HepG2 (cell line): Measurements from ENCODE around the gene CACNG4. TPM values are rescaled to one million over a fixed set of nuclear protein-coding genes. Genes with fewer than 3 reads are reported as not detected.
A peak's percentile ranks its signal among the peaks of the same experiment; 100 is the strongest.

Source experiments
- ERF ChIP-seq: IDR thresholded peaks from 2 replicates; pipeline ENCODE4 v1.6.1; 2018; ENCODE audit warnings: missing biosample characterization, missing genetic modification reagents
- GPN1 ChIP-seq: sonication (generic); formaldehyde crosslinking; IDR thresholded peaks from 2 replicates; pipeline ENCODE4 v1.5.1; 2020; ENCODE audit warnings: missing genetic modification reagents, borderline replicate concordance
- HDAC6 ChIP-seq: fragments of 200-600 bp; sonication (generic); IDR thresholded peaks from 2 replicates; pipeline ENCODE4 v1.7.0; 2017; ENCODE audit warnings: mild to moderate bottlenecking, antibody characterized with exemption, low read length, low read depth
- ISX ChIP-seq: sonication (generic); formaldehyde crosslinking; conservative IDR thresholded peaks from 2 replicates; pipeline ENCODE4 v1.5.0; 2020; ENCODE audit warnings: missing genetic modification reagents
- KDM4B ChIP-seq: sonication (generic); formaldehyde crosslinking; IDR thresholded peaks from 2 replicates; pipeline ENCODE4 v1.4.0; 2020; ENCODE audit warnings: missing genetic modification reagents
- MTERF4 ChIP-seq: sonication (generic); formaldehyde crosslinking; IDR thresholded peaks from 2 replicates; pipeline ENCODE4 v1.8.0; 2023; ENCODE audit warnings: mild to moderate bottlenecking, missing genetic modification reagents
- MXD3 ChIP-seq: IDR thresholded peaks from 2 replicates; pipeline ENCODE4 v1.6.1; 2016; ENCODE audit warnings: mild to moderate bottlenecking, missing biosample characterization, missing genetic modification reagents
- NFYC ChIP-seq: IDR thresholded peaks from 2 replicates; pipeline ENCODE4 v1.6.1; 2016; ENCODE audit warnings: missing genetic modification reagents, missing compliant biosample characterization
- REL ChIP-seq: sonication (generic); formaldehyde crosslinking; conservative IDR thresholded peaks from 2 replicates; pipeline ENCODE4 v1.8.0; 2022; ENCODE audit warnings: mild to moderate bottlenecking, missing genetic modification reagents, moderate library complexity
- RFX1 ChIP-seq: fragments of 450-650 bp; IDR thresholded peaks from 2 replicates; pipeline ENCODE4 v1.6.1; 2017
- RFX5 ChIP-seq: IDR thresholded peaks from 2 replicates; pipeline ENCODE4 v1.6.1; 2011; ENCODE audit warnings: low read depth, low read length, improper control_type of control experiment
- SALL2 ChIP-seq: sonication (generic); formaldehyde crosslinking; IDR thresholded peaks from 2 replicates; pipeline ENCODE4 v1.8.1; 2023; ENCODE audit warnings: mild to moderate bottlenecking, missing genetic modification reagents, inconsistent platforms
- SRSF9 ChIP-seq: fragments of 200-400 bp; formaldehyde crosslinking; IDR thresholded peaks from 2 replicates; pipeline ENCODE4 v1.6.1; 2018; ENCODE audit warnings: borderline replicate concordance, mild to moderate bottlenecking, low read depth, low read length; ENCODE audit not compliant: insufficient read depth, poor library complexity, severe bottlenecking
- STAG1 ChIP-seq: sonication (generic); formaldehyde crosslinking; IDR thresholded peaks from 2 replicates; pipeline ENCODE4 v1.4.0; 2020; ENCODE audit warnings: missing genetic modification reagents
- TBX2 ChIP-seq: sonication (generic); formaldehyde crosslinking; IDR thresholded peaks from 2 replicates; pipeline ENCODE4 v1.5.0; 2020; ENCODE audit warnings: missing genetic modification reagents, mild to moderate bottlenecking, borderline replicate concordance
- TEAD3 ChIP-seq: optimal IDR thresholded peaks from 2 replicates; pipeline ENCODE3; 2016; ENCODE audit warnings: borderline replicate concordance
- ZFYVE20 ChIP-seq: sonication (generic); formaldehyde crosslinking; IDR thresholded peaks from 2 replicates; pipeline ENCODE4 v1.8.0; 2023; ENCODE audit warnings: low read depth, mild to moderate bottlenecking, moderate library complexity, missing genetic modification reagents, borderline replicate concordance
- ZNF20 ChIP-seq: sonication (generic); formaldehyde crosslinking; IDR thresholded peaks from 2 replicates; pipeline ENCODE4 v1.4.0; 2020; ENCODE audit warnings: mild to moderate bottlenecking, moderate library complexity, missing genetic modification reagents
- ZNF207 ChIP-seq: fragments of 450-650 bp; IDR thresholded peaks from 2 replicates; pipeline ENCODE4 v1.6.1; 2016; ENCODE audit warnings: antibody characterized with exemption, borderline replicate concordance
- ZNF33A ChIP-seq: sonication (generic); formaldehyde crosslinking; IDR thresholded peaks from 2 replicates; pipeline ENCODE4 v1.5.1; 2020; ENCODE audit warnings: missing genetic modification reagents, mild to moderate bottlenecking, moderate library complexity, borderline replicate concordance
- ZNF354B ChIP-seq: sonication (generic); formaldehyde crosslinking; IDR thresholded peaks from 2 replicates; pipeline ENCODE4 v1.8.0; 2022; ENCODE audit warnings: mild to moderate bottlenecking, missing genetic modification reagents
- ZNF432 ChIP-seq: sonication (generic); formaldehyde crosslinking; IDR thresholded peaks from 2 replicates; pipeline ENCODE4 v1.5.0; 2020; ENCODE audit warnings: missing genetic modification reagents, mild to moderate bottlenecking, borderline replicate concordance
- ZNF564 ChIP-seq: sonication (generic); formaldehyde crosslinking; IDR thresholded peaks from 2 replicates; pipeline ENCODE4 v1.8.1; 2023; ENCODE audit warnings: mild to moderate bottlenecking, missing genetic modification reagents
- ZNF614 ChIP-seq: IDR thresholded peaks from 2 replicates; pipeline ENCODE4 v1.6.1; 2018; ENCODE audit warnings: missing biosample characterization, missing genetic modification reagents, inconsistent platforms, borderline replicate concordance
- ZNF772 ChIP-seq: sonication (generic); formaldehyde crosslinking; IDR thresholded peaks from 2 replicates; pipeline ENCODE4 v1.5.0; 2020; ENCODE audit warnings: mild to moderate bottlenecking, missing genetic modification reagents
- polyA plus RNA-seq, 8 experiments: library from polyadenylated mRNA; depleted of rRNA in 3 of 8; stranded (reverse) in 7 of 8; unstranded in 1 of 8; fragments of >200 nt; fragmentation: Illumina TruSeq in 4 of 8; extraction: Trizol in 4 of 8; gene quantifications; 2 replicates each; pipeline versions ENCODE4 v1.2.1 to v1.2.3, GENCODE V29; 2011 to 2016; ENCODE audit warnings: low read depth in 4 of 8, missing spikeins in 1 of 8, mixed read lengths in 1 of 8; ENCODE audit not compliant: insufficient read depth in 1 of 8
- total RNA-seq, 5 experiments: library from RNA; depleted of rRNA; stranded (reverse); fragments of >200 nt; fragmentation: Illumina TruSeq; extraction: Trizol; gene quantifications; 2 replicates each; pipeline ENCODE4 v1.2.3, GENCODE V29; 2016; ENCODE audit warnings: low read depth in 1 of 5
- TF ChIP-seq, protein P1 (sequence below): sonication (generic); formaldehyde crosslinking; IDR thresholded peaks from 2 replicates; pipeline ENCODE4 v1.8.0; 2022; ENCODE audit warnings: missing genetic modification reagents, mild to moderate bottlenecking, inconsistent platforms, borderline replicate concordance
- TF ChIP-seq, protein P2 (sequence below): sonication (generic); formaldehyde crosslinking; IDR thresholded peaks from 2 replicates; pipeline ENCODE4 v1.5.0; 2020; ENCODE audit warnings: missing genetic modification reagents, mild to moderate bottlenecking, borderline replicate concordance

Gene CACNG4
- total and polyA plus RNA-seq, 2 of the 13 experiments (the other 11 are each of a cell fraction or from before 2014, with no cell fraction given) = 0.09 TPM

- no peak for TF ChIP-seq MXD3 (CRISPR knock-in tag)
- TF ChIP-seq ZNF432 (CRISPR knock-in tag) = no peak
- TF ChIP-seq ISX = no peak
- peak; percentile 66; the same call in 1 of the 2 replicates for TF ChIP-seq TBX2
- no peak for TF ChIP-seq SRSF9
- no peak for TF ChIP-seq ZFYVE20 (CRISPR knock-in tag)
- TF ChIP-seq, protein P1, sequence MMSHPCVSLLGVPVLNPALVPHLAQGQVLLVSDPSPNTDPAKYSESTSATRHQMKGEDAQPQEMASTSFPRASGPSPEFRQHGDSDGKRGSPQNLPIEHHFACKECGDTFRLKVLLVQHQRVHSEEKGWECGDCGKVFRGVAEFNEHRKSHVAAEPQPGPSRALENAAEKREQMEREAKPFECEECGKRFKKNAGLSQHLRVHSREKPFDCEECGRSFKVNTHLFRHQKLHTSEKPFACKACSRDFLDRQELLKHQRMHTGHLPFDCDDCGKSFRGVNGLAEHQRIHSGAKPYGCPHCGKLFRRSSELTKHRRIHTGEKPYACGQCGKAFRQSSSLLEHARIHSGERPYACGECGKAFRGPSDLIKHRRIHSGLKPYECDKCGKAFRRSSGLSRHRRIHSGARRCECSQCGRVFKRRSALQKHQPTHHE = no peak
- TF ChIP-seq GPN1 (CRISPR knock-in tag) = no peak
- no peak for TF ChIP-seq NFYC (CRISPR knock-in tag)
- TF ChIP-seq ERF (CRISPR knock-in tag) = 0 out of 2 replicates have a peak, but pooled peaks have one; percentile 44
- TF ChIP-seq ZNF354B = no peak
- no peak for TF ChIP-seq REL (CRISPR knock-in tag)
- no peak for TF ChIP-seq RFX5
- TF ChIP-seq HDAC6 = no peak
- TF ChIP-seq TEAD3 (CRISPR knock-in tag) = peak; percentile 91
- no peak for TF ChIP-seq ZNF33A
- no peak for TF ChIP-seq KDM4B (CRISPR knock-in tag)
- peak; percentile 37; the same call in 1 of the 2 replicates for TF ChIP-seq ZNF614 (CRISPR knock-in tag)
- TF ChIP-seq ZNF20 (CRISPR knock-in tag) = no peak
- TF ChIP-seq, protein P2, sequence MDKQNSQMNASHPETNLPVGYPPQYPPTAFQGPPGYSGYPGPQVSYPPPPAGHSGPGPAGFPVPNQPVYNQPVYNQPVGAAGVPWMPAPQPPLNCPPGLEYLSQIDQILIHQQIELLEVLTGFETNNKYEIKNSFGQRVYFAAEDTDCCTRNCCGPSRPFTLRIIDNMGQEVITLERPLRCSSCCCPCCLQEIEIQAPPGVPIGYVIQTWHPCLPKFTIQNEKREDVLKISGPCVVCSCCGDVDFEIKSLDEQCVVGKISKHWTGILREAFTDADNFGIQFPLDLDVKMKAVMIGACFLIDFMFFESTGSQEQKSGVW (CRISPR knock-in tag) = no peak
- no peak for TF ChIP-seq RFX1
- TF ChIP-seq STAG1 (CRISPR knock-in tag) = no peak
- no peak for TF ChIP-seq MTERF4 (CRISPR knock-in tag)
- no peak for TF ChIP-seq ZNF564
- no peak for TF ChIP-seq ZNF772 (CRISPR knock-in tag)
- TF ChIP-seq SALL2 = 0 out of 2 replicates have a peak, but pooled peaks have one; percentile 39
- no peak for TF ChIP-seq ZNF207
Observed at GRCh38 chr17:67076290-67076689, 111.8 kb downstream of the CACNG4 start (continued).
